ENCODE results near the gene UCP2. TPM values are rescaled to one million over a fixed set of nuclear protein-coding genes. Genes with fewer than 3 reads are reported as not detected.
A peak's percentile ranks its signal among the peaks of the same experiment; 100 is the strongest.

The UCP2 gene
- total RNA-seq, 2 experiments from 2014 or later = 145 to 358 TPM

GRCh38 chr11:74000307-74001133 is 17.9 kb upstream of the UCP2 start:
- Histone ChIP-seq H2AFZ (ENCODE audit: low read length) (no peak overlapping the region), H3K36me3 (ENCODE audit: insufficient read depth, low read length) (no peaks in the 10 kb centered on the region), H4K20me1 (ENCODE audit: insufficient read depth, low read length) (no peaks in the 10 kb centered on the region), H3K9me2 (ENCODE audit: insufficient read depth, low read length) (no peaks in the 10 kb centered on the region), H3K27ac (ENCODE audit: low read depth, low read length, poor library complexity, severe bottlenecking) (peak overlapping the region; percentile 88), H3K4me2 (ENCODE audit: low read length) (peak overlapping the region; percentile 66), H3K4me3 (ENCODE audit: low read depth, low read length, poor library complexity, severe bottlenecking) (no peak overlapping the region), H3K9me3 (ENCODE audit: low read length) (no peaks in the 10 kb centered on the region), H3K4me1 (ENCODE audit: insufficient read depth, low read length, poor library complexity, severe bottlenecking) (peaks cover 58% of the 10 kb centered on the region), H3K79me2 (ENCODE audit: insufficient read depth, low read depth, low read length) (no peaks in the 10 kb centered on the region; the same call in 1 of the 2 replicates)
- ChIA-PET CTCF (ENCODE audit: unreplicated experiment) (no interaction called here), POLR2A (interaction anchor here (1.1 to 1.3 kb wide), 2 partner anchors 18 to 21 kb away, joined by 3 to 4 read pairs; no protein-coding TSS in a partner anchor)
- DNase-seq (ENCODE audit: low spot score) = no peak
- TF ChIP-seq CTCF (conservative IDR thresholded peaks at IDR 0.05; ENCODE audit: low read length) (no peak), EZH2phosphoT487 (IDR thresholded peaks at IDR 0.05; ENCODE audit: borderline replicate concordance, low read depth, low read length) (no peak)
- BruUV-seq (replicated peaks) = no TSS peak
- intact Hi-C loops (cut with micrococcal nuclease; ENCODE audit: unreplicated experiment) = no loop called here

GRCh38 chr11:73999581-74000306 is 17.1 kb upstream of the UCP2 start:
- Histone ChIP-seq H4K20me1 (ENCODE audit: insufficient read depth, low read length) (no peaks in the 10 kb centered on the region), H3K4me2 (ENCODE audit: low read length) (peak overlapping the region; percentile 66), H3K4me3 (ENCODE audit: low read depth, low read length, poor library complexity, severe bottlenecking) (peak overlapping the region; percentile 8), H3K4me1 (ENCODE audit: insufficient read depth, low read length, poor library complexity, severe bottlenecking) (peaks cover 60% of the 10 kb centered on the region), H3K36me3 (ENCODE audit: insufficient read depth, low read length) (no peaks in the 10 kb centered on the region), H3K9me3 (ENCODE audit: low read length) (no peaks in the 10 kb centered on the region), H3K27ac (ENCODE audit: low read depth, low read length, poor library complexity, severe bottlenecking) (peak overlapping the region; percentile 88), H3K79me2 (ENCODE audit: insufficient read depth, low read depth, low read length) (no peaks in the 10 kb centered on the region; the same call in 1 of the 2 replicates), H3K9me2 (ENCODE audit: insufficient read depth, low read length) (no peaks in the 10 kb centered on the region), H2AFZ (ENCODE audit: low read length) (no peak overlapping the region; the same call in 1 of the 2 replicates)
- DNase-seq (ENCODE audit: low spot score) = peak; percentile 90
- CTCF ChIA-PET (ENCODE audit: unreplicated experiment) = no interaction called here
- intact Hi-C loops (cut with micrococcal nuclease; ENCODE audit: unreplicated experiment) = no loop called here
- TF ChIP-seq CTCF (conservative IDR thresholded peaks at IDR 0.05; ENCODE audit: low read length) (no peak), EZH2phosphoT487 (IDR thresholded peaks at IDR 0.05; ENCODE audit: borderline replicate concordance, low read depth, low read length) (no peak)
- no TSS peak for BruUV-seq (replicated peaks)
- POLR2A ChIA-PET = interaction anchor here (1.1 to 1.3 kb wide), 4 partner anchors 13 to 32 kb away, joined by 3 to 4 read pairs (median 4); no protein-coding TSS in a partner anchor
